Panc1 (cell line): Measurements from ENCODE around the gene MS4A1.

Experiments used
- CTCF ChIP-seq: fragments of 450-650 bp; IDR thresholded peaks from 2 replicates; pipeline ENCODE4 v1.5.1; 2017; ENCODE audit warnings: mild to moderate bottlenecking
- POLR2AphosphoS5 ChIP-seq: IDR thresholded peaks from 2 replicates; pipeline ENCODE4 v1.6.1; 2012; ENCODE audit warnings: mild to moderate bottlenecking, low read depth, low read length, moderate library complexity
- REST ChIP-seq, 2 experiments: IDR thresholded peaks; 2 replicates each; pipeline ENCODE4 v1.6.1; 2011 to 2012; ENCODE audit warnings: low read depth in 2 of 2, control low read depth in 1 of 2, low read length in 1 of 2, mild to moderate bottlenecking in 1 of 2, moderate library complexity in 1 of 2; ENCODE audit not compliant: insufficient read depth in 1 of 2

GRCh38 chr11:60482361-60482760, 26.7 kb downstream of the MS4A1 start:
- TF ChIP-seq POLR2AphosphoS5 (no peak), CTCF (no peak), REST (IDR thresholded peaks at IDR 0.05; ENCODE audit: insufficient read depth in 1 of 2, low read depth in 2 of 2, low read length in 1 of 2) (no peak)
